Cardiac muscle cell (in vitro differentiated cells and primary cell): ENCODE measurements around the gene MBD5. TPM values are rescaled to one million over a fixed set of nuclear protein-coding genes. Genes with fewer than 3 reads are reported as not detected.

Source experiments
- DNase-seq, 2 donors: peaks; one replicate each; pipeline versions ENCODE4 v3.0.0 to v3.0.0-alpha.2; 2010 to 2017; ENCODE audit warnings: low read depth in 1 of 2, low spot score in 1 of 2
- H3K27ac ChIP-seq: fragments of 200-600 bp; sonication (generic); 2 replicates; pipeline ENCODE4 v1.5.1; 2016
- H3K27me3 ChIP-seq: fragments of 200-600 bp; sonication (generic); 2 replicates; pipeline ENCODE4 v1.6.0; 2016; ENCODE audit warnings: control low read depth
- H3K36me3 ChIP-seq: fragments of 200-600 bp; sonication (generic); 2 replicates; pipeline ENCODE4 v1.5.1; 2016; ENCODE audit warnings: control low read depth
- H3K4me1 ChIP-seq: fragments of 200-600 bp; sonication (generic); 2 replicates; pipeline ENCODE4 v1.8.1; 2017; ENCODE audit warnings: low read depth, mild to moderate bottlenecking, mixed run types
- H3K4me3 ChIP-seq: fragments of 200-600 bp; sonication (generic); 2 replicates; pipeline ENCODE4 v1.5.1; 2016; ENCODE audit warnings: mild to moderate bottlenecking
- H3K9me3 ChIP-seq: fragments of 200-600 bp; sonication (generic); 2 replicates; pipeline ENCODE4 v1.5.1; 2017; ENCODE audit warnings: low read depth, mild to moderate bottlenecking, control low read depth
- polyA plus RNA-seq: library from polyadenylated mRNA; unstranded; fragments of >200 nt; fragmentation: Nextera tagmentation; extraction: Ambion mirVana; gene quantifications from 2 replicates; pipeline ENCODE4 v1.2.1, GENCODE V29; 2016
- total RNA-seq: library from RNA; depleted of rRNA; stranded (reverse); fragments of >200 nt; gene quantifications from 2 replicates; pipeline ENCODE4 v1.2.3, GENCODE V29; 2016
- TF ChIP-seq, protein P1 (sequence below): IDR thresholded peaks from 2 replicates; pipeline ENCODE4 v1.5.1; 2012; ENCODE audit warnings: low read depth, mild to moderate bottlenecking, low read length

The MBD5 gene
- total and polyA plus RNA-seq, 2 experiments from 2014 or later: 44.5 to 45.6 TPM

DNA sequence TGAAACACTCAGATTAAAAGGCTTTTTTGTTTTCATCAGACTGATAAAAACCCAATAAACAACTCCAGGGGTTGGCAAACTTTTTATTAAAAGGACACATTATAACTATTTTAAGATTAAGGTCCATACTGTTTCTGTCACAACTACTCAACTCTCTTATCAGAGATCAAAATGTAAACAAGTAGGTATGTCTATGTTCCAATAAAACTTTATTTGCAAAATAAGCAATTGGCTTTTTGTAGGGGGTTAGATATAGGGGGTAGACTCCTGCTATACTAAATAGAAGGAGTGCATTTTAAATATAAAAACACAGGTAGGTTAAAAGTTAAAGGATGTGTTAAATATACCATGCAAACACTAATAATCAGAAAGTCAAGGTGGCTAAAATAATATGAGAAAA, 174.0 kb downstream of the MBD5 start:
- H3K4me3 ChIP-seq: no peak overlapping the region
- TF ChIP-seq, protein P1, sequence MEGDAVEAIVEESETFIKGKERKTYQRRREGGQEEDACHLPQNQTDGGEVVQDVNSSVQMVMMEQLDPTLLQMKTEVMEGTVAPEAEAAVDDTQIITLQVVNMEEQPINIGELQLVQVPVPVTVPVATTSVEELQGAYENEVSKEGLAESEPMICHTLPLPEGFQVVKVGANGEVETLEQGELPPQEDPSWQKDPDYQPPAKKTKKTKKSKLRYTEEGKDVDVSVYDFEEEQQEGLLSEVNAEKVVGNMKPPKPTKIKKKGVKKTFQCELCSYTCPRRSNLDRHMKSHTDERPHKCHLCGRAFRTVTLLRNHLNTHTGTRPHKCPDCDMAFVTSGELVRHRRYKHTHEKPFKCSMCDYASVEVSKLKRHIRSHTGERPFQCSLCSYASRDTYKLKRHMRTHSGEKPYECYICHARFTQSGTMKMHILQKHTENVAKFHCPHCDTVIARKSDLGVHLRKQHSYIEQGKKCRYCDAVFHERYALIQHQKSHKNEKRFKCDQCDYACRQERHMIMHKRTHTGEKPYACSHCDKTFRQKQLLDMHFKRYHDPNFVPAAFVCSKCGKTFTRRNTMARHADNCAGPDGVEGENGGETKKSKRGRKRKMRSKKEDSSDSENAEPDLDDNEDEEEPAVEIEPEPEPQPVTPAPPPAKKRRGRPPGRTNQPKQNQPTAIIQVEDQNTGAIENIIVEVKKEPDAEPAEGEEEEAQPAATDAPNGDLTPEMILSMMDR: no peak
- no peaks in the 10 kb centered on the region for H3K27me3 ChIP-seq
- no peaks in the 10 kb centered on the region for H3K9me3 ChIP-seq
- no peaks in the 10 kb centered on the region for H3K36me3 ChIP-seq
- no peak for DNase-seq
- no peak overlapping the region for H3K27ac ChIP-seq
- H3K4me1 ChIP-seq: no peaks in the 10 kb centered on the region

DNA sequence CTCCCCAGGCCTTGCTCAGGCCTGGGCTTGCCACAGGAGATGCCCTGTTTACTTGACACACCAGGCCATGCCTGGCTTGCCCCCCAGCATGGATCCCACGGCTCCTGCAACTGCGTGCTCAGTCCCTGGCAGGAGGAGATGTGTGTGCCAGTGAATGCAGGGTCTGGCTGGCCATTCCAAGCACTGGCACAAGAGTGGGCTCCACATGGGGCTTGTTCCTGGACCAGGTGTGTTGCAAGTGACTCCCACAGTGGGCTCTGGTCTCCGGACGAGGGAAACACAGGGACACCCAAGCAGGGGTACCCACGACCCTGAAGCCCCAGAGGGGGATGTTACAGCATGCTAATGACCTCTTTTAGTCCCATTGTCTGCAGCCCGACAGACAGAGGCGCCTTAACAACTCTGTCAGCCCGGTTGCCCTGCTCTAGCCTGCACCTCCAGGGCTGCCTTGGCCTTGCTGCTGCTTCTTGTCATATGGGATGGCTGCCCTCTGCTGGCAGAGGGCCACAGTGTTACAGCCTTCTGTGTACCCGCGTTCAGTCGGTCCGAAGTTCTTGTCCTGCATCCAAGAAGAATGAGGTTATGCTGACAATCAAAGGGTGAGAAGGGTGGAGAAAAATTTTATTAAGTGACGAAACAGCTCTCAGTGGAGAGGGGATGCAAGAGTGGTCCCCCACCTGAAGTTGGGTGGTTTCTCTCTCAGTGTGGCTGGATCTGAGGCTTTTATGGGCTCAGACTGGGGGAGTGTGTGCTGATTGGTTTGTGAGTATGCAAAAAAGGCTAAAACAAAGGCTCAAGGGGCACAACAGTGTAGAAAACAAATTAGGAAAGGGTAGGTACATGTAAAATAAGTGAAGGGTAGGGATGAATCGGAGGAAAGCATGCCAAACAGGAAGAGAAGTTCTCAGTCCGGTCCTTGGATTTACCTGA, 180.4 kb downstream of the MBD5 start:
- Histone ChIP-seq H3K36me3 (no peaks in the 10 kb centered on the region), H3K9me3 (no peaks in the 10 kb centered on the region), H3K27me3 (no peaks in the 10 kb centered on the region), H3K4me3 (no peak overlapping the region), H3K27ac (no peak overlapping the region), H3K4me1 (no peaks in the 10 kb centered on the region)
- TF ChIP-seq, protein P1: peak; percentile 36
- DNase-seq: peak; percentile 47 to 61

DNA sequence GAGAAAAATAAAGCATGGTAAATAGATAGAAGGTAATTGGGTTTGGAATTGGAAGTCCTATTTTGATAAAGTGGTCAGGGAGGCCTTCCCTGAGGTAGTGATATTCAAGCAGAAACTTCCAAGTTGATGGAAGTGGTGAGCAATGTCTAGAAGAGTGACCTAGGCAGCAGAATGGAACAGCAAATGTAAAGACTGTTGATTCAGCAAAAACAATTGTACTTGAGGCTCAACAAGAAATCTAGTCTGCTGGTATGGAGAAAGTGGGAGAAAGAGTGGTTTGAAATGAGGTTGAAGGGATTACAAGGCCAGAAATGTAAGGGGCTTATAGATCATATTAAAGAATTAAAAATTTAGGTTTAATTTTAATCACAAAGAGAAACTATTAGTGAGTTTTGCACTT, 181.3 kb downstream of the MBD5 start:
- no peaks in the 10 kb centered on the region for H3K36me3 ChIP-seq
- no peak overlapping the region for H3K27ac ChIP-seq
- H3K27me3 ChIP-seq: no peaks in the 10 kb centered on the region
- H3K9me3 ChIP-seq: no peaks in the 10 kb centered on the region
- TF ChIP-seq, protein P1: no peak
- H3K4me1 ChIP-seq: no peaks in the 10 kb centered on the region
- no peak overlapping the region for H3K4me3 ChIP-seq
- DNase-seq: no peak

- no peak for DNase-seq
- H3K4me1 ChIP-seq: no peaks in the 10 kb centered on the region
- no peaks in the 10 kb centered on the region for H3K9me3 ChIP-seq
- TF ChIP-seq, protein P1: no peak
- H3K27me3 ChIP-seq: no peaks in the 10 kb centered on the region
- no peak overlapping the region for H3K27ac ChIP-seq
- no peaks in the 10 kb centered on the region for H3K36me3 ChIP-seq
- H3K4me3 ChIP-seq: no peak overlapping the region
Measured at GRCh38 chr2:148207111-148207510, 186.2 kb downstream of the MBD5 start.

GRCh38 chr2:148209603-148210002, 188.7 kb downstream of the MBD5 start:
- Histone ChIP-seq H3K4me1 (no peaks in the 10 kb centered on the region), H3K9me3 (no peaks in the 10 kb centered on the region), H3K4me3 (no peak overlapping the region), H3K27ac (no peak overlapping the region), H3K36me3 (no peaks in the 10 kb centered on the region), H3K27me3 (no peaks in the 10 kb centered on the region)
- TF ChIP-seq, protein P1: no peak
- peak in 1 of 2 donors; percentile 7 for DNase-seq
